Caco-2 (cell line): Measurements from ENCODE around the gene KHDRBS2. TPM values are rescaled to one million over a fixed set of nuclear protein-coding genes. Genes with fewer than 3 reads are reported as not detected.

Source experiments
- BruUV-seq: library from RNA; stranded (reverse); fragments of 400-500 nt; replicated peaks from 2 replicates; lab custom pipeline; 2021; lab: Mats Ljungman, UMichigan
- CTCF ChIA-PET: fragments of 300-600 bp; sonication (Branson Sonifier 250); formaldehyde crosslinking; loops from one replicate; lab custom pipeline; 2022; ENCODE audit warnings: antibody characterized with exemption; lab: Charles Lee
- POLR2A ChIA-PET: fragments of 300-600 bp; sonication (Branson Sonifier 250); formaldehyde crosslinking; loops from one replicate; lab custom pipeline; 2022; ENCODE audit warnings: antibody characterized with exemption; lab: Charles Lee
- DNase-seq, 2 experiments: peaks; one replicate each; pipeline versions ENCODE4 v3.0.0 to v3.0.0-alpha.2; 2020 to 2022
- H3K27me3 ChIP-seq: replicated peaks from 2 replicates; pipeline ENCODE4 v1.6.0; 2011; ENCODE audit warnings: low read length; ENCODE audit not compliant: control insufficient read depth, insufficient read depth
- H3K36me3 ChIP-seq: 2 replicates; pipeline ENCODE4 v1.5.1; 2011; ENCODE audit warnings: low read length; ENCODE audit not compliant: control insufficient read depth, insufficient read depth
- H3K4me1 ChIP-seq: fragments of 250-450 bp; sonication (Bioruptor Pico); 2 replicates; pipeline ENCODE4 v1.5.1; 2020; ENCODE audit warnings: mild to moderate bottlenecking
- H3K4me3 ChIP-seq: 2 replicates; pipeline ENCODE4 v1.5.1; 2011; ENCODE audit warnings: low read depth, mild to moderate bottlenecking, control low read depth, low read length
- H3K9me3 ChIP-seq: fragments of 250-450 bp; sonication (Bioruptor Pico); 2 replicates; pipeline ENCODE4 v1.5.1; 2020; ENCODE audit warnings: mild to moderate bottlenecking, moderate library complexity
- H3K27ac Mint-ChIP-seq: one replicate; pipeline ENCODE4 v1.8.0; 2022; ENCODE audit warnings: mixed read lengths; ENCODE audit not compliant: unreplicated experiment
- H3K27me3 Mint-ChIP-seq: one replicate; pipeline ENCODE4 v1.8.0; 2022; ENCODE audit warnings: mixed read lengths; ENCODE audit not compliant: insufficient read depth, unreplicated experiment
- H3K36me3 Mint-ChIP-seq: one replicate; pipeline ENCODE4 v1.8.0; 2022; ENCODE audit warnings: mild to moderate bottlenecking, mixed read lengths; ENCODE audit not compliant: insufficient read depth, unreplicated experiment
- H3K4me1 Mint-ChIP-seq: one replicate; pipeline ENCODE4 v1.8.0; 2022; ENCODE audit warnings: low read depth, mixed read lengths; ENCODE audit not compliant: unreplicated experiment
- H3K4me3 Mint-ChIP-seq: one replicate; pipeline ENCODE4 v1.8.0; 2022; ENCODE audit warnings: mild to moderate bottlenecking, moderate library complexity, mixed read lengths; ENCODE audit not compliant: unreplicated experiment
- H3K9me3 Mint-ChIP-seq: one replicate; pipeline ENCODE4 v1.8.0; 2022; ENCODE audit warnings: mixed read lengths; ENCODE audit not compliant: unreplicated experiment
- CTCF ChIP-seq, 2 experiments: fragments of 200-600 bp in 1 of 2; IDR thresholded peaks; 1 replicate in 1 of 2; 2 replicates in 1 of 2; pipeline versions ENCODE4 v1.5.1 to v1.8.0; 2011 to 2022; ENCODE audit warnings: antibody characterized with exemption in 1 of 2, control low read depth in 1 of 2, inconsistent platforms in 1 of 2, low read depth in 1 of 2, low read length in 1 of 2, mild to moderate bottlenecking in 1 of 2, moderate library complexity in 1 of 2; ENCODE audit not compliant: insufficient read depth in 1 of 2, severe bottlenecking in 1 of 2, unreplicated experiment in 1 of 2
- intact Hi-C: fragments of 100-400 bp; cut with micrococcal nuclease; formaldehyde crosslinking; loops from one replicate; pipeline ENCODE4 v1.10.0; 2022; ENCODE audit not compliant: unreplicated experiment
- total RNA-seq: library from RNA; stranded (reverse); gene quantifications from 2 replicates; pipeline ENCODE4 v1.2.3, GENCODE V29; 2022

The KHDRBS2 gene
- total RNA-seq, 1 experiment from 2014 or later = not detected

- POLR2A ChIA-PET = no interaction called here
- no peak for TF ChIP-seq CTCF (IDR thresholded peaks at IDR 0.05; ENCODE audit: insufficient read depth in 1 of 2, low read depth in 1 of 2, low read length in 1 of 2, severe bottlenecking in 1 of 2, unreplicated experiment in 1 of 2)
- Mint-ChIP-seq H3K27me3 (no peaks in the 10 kb centered on the region), H3K4me1 (no peaks in the 10 kb centered on the region), H3K4me3 (no peak overlapping the region), H3K27ac (no peak overlapping the region), H3K9me3 (no peaks in the 10 kb centered on the region), H3K36me3 (no peaks in the 10 kb centered on the region)
- Histone ChIP-seq H3K4me3 (no peak overlapping the region), H3K4me1 (no peaks in the 10 kb centered on the region), H3K27me3 (no peaks in the 10 kb centered on the region), H3K36me3 (no peaks in the 10 kb centered on the region), H3K9me3 (no peaks in the 10 kb centered on the region)
- BruUV-seq = no TSS peak
- no peak for DNase-seq
- CTCF ChIA-PET = no interaction called here
- intact Hi-C loops = no loop called here
Measured at GRCh38 chr6:62288974-62289373, 2.9 kb upstream of the KHDRBS2 start.

- Mint-ChIP-seq H3K36me3 (no peaks in the 10 kb centered on the region), H3K4me1 (no peaks in the 10 kb centered on the region), H3K4me3 (no peak overlapping the region), H3K9me3 (no peaks in the 10 kb centered on the region), H3K27ac (no peak overlapping the region), H3K27me3 (no peaks in the 10 kb centered on the region)
- Histone ChIP-seq H3K4me3 (no peak overlapping the region), H3K4me1 (no peaks in the 10 kb centered on the region), H3K9me3 (no peaks in the 10 kb centered on the region), H3K36me3 (no peaks in the 10 kb centered on the region), H3K27me3 (no peaks in the 10 kb centered on the region)
- no peak for DNase-seq
- POLR2A ChIA-PET = no interaction called here
- CTCF ChIA-PET = no interaction called here
- BruUV-seq = no TSS peak
- TF ChIP-seq CTCF (IDR thresholded peaks at IDR 0.05; ENCODE audit: insufficient read depth in 1 of 2, low read depth in 1 of 2, low read length in 1 of 2, severe bottlenecking in 1 of 2, unreplicated experiment in 1 of 2) = no peak
- intact Hi-C loops = no loop called here
Measured at GRCh38 chr6:62288562-62288961, 2.5 kb upstream of the KHDRBS2 start.

DNA sequence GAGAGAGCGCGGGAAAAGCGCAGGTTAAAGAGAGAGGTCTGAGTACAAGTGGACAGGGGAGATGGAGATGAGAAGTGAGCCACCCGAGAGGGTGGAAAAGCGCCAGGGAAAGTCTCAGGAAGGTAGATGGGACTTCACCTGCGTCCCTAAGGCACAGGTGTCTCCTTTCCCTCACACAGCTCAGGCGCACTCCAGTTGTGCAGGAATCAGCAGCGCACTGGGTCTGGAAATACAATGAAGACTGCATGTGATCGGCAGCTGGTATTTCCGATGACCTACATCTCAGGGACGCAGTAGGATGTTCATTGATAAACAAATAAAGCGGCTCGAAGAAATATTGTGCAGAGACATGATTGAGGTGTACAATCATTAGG is 432 bp upstream of the KHDRBS2 start:
- H3K27ac Mint-ChIP-seq = no peak overlapping the region
- intact Hi-C loops = no loop called here
- Histone ChIP-seq H3K36me3 (no peaks in the 10 kb centered on the region), H3K9me3 (no peaks in the 10 kb centered on the region), H3K27me3 (no peaks in the 10 kb centered on the region), H3K4me3 (no peak overlapping the region), H3K4me1 (no peaks in the 10 kb centered on the region)
- no peaks in the 10 kb centered on the region for H3K4me1 Mint-ChIP-seq
- DNase-seq = no peak
- no peak overlapping the region for H3K4me3 Mint-ChIP-seq
- CTCF ChIA-PET = no interaction called here
- TF ChIP-seq CTCF (IDR thresholded peaks at IDR 0.05; ENCODE audit: insufficient read depth in 1 of 2, low read depth in 1 of 2, low read length in 1 of 2, severe bottlenecking in 1 of 2, unreplicated experiment in 1 of 2) = no peak
- H3K36me3 Mint-ChIP-seq = no peaks in the 10 kb centered on the region
- POLR2A ChIA-PET = no interaction called here
- no peaks in the 10 kb centered on the region for H3K9me3 Mint-ChIP-seq
- no peaks in the 10 kb centered on the region for H3K27me3 Mint-ChIP-seq
- BruUV-seq = no TSS peak
